ENCODE measurements around the gene AHCYL1.
A peak's percentile ranks its signal among the peaks of the same experiment; 100 is the strongest.

Gene AHCYL1

GRCh38 chr1:110050602-110051261 is 66.2 kb downstream of the AHCYL1 start:
- POLR2A ChIA-PET: interaction anchor here (3.2 kb wide), 1 partner anchor 16 kb away, joined by 15 read pairs; the partner anchor contains the start of gene STRIP1
- TF ChIP-seq CTBP1 (IDR thresholded peaks at IDR 0.05; ENCODE audit: borderline replicate concordance) (no peak), BHLHE40 (IDR thresholded peaks at IDR 0.05; ENCODE audit: borderline replicate concordance) (no peak), FOXK2 (IDR thresholded peaks at IDR 0.05) (no peak), ZNF384 (IDR thresholded peaks at IDR 0.05) (no peak), TARDBP (IDR thresholded peaks at IDR 0.05) (no peak), LEF1 (IDR thresholded peaks at IDR 0.05; ENCODE audit: borderline replicate concordance) (no peak), HDGF (IDR thresholded peaks at IDR 0.05; ENCODE audit: borderline replicate concordance) (no peak), NFRKB (IDR thresholded peaks at IDR 0.05) (no peak), ARNT (IDR thresholded peaks at IDR 0.05) (no peak), SP1 (IDR thresholded peaks at IDR 0.05) (no peak), PKNOX1 (IDR thresholded peaks at IDR 0.05) (no peak), FOXM1 (IDR thresholded peaks at IDR 0.05; ENCODE audit: borderline replicate concordance) (no peak), SUZ12 (IDR thresholded peaks at IDR 0.05) (no peak), FOXA1 (IDR thresholded peaks at IDR 0.05) (no peak), ELF4 (IDR thresholded peaks at IDR 0.05) (no peak), L3MBTL2 (conservative IDR thresholded peaks at IDR 0.05) (no peak)
- no peak for DNase-seq (ENCODE audit: extremely low spot score)
- CTCF ChIA-PET: interaction anchor here (1.0 to 5.2 kb wide), 3 partner anchors 9 to 54 kb away, joined by 4 to 34 read pairs (median 14); no protein-coding TSS in a partner anchor

GRCh38 chr1:110051262-110051648 is 66.7 kb downstream of the AHCYL1 start:
- CTCF ChIA-PET: interaction anchor here (1.0 to 5.2 kb wide), 3 partner anchors 9 to 53 kb away, joined by 4 to 34 read pairs (median 14); no protein-coding TSS in a partner anchor
- TF ChIP-seq CTBP1 (IDR thresholded peaks at IDR 0.05; ENCODE audit: borderline replicate concordance) (no peak), FOXM1 (IDR thresholded peaks at IDR 0.05; ENCODE audit: borderline replicate concordance) (no peak), LEF1 (IDR thresholded peaks at IDR 0.05; ENCODE audit: borderline replicate concordance) (no peak), ELF4 (IDR thresholded peaks at IDR 0.05) (no peak), SUZ12 (IDR thresholded peaks at IDR 0.05) (no peak), HDGF (IDR thresholded peaks at IDR 0.05; ENCODE audit: borderline replicate concordance) (no peak), NFRKB (IDR thresholded peaks at IDR 0.05) (no peak)
- DNase-seq (ENCODE audit: extremely low spot score): no peak
- POLR2A ChIA-PET: interaction anchor here (1.3 to 3.2 kb wide), 2 partner anchors 14 to 16 kb away, joined by 3 to 15 read pairs; partner anchors contain the start of gene STRIP1

- CTCF ChIA-PET: interaction anchor here (0.5 to 5.2 kb wide), 12 partner anchors 9 to 442 kb away, joined by 3 to 34 read pairs (median 4); partner anchors contain the start of gene STRIP1
- peak; percentile 85 for DNase-seq (ENCODE audit: extremely low spot score)
- TF ChIP-seq HDGF (IDR thresholded peaks at IDR 0.05; ENCODE audit: borderline replicate concordance) (0 out of 2 replicates have a peak, but pooled peaks have one; percentile 33), L3MBTL2 (conservative IDR thresholded peaks at IDR 0.05) (no peak)
- POLR2A ChIA-PET: no interaction called here
Observed at GRCh38 chr1:110053552-110054428, 69.2 kb downstream of the AHCYL1 start.

GRCh38 chr1:110055493-110056284 is 71.1 kb downstream of the AHCYL1 start:
- TF ChIP-seq FOXA1 (IDR thresholded peaks at IDR 0.05) (no peak), ARNT (IDR thresholded peaks at IDR 0.05) (no peak), FOXM1 (IDR thresholded peaks at IDR 0.05; ENCODE audit: borderline replicate concordance) (no peak), LEF1 (IDR thresholded peaks at IDR 0.05; ENCODE audit: borderline replicate concordance) (no peak)
- ChIA-PET CTCF (interaction anchor here (0.7 to 5.2 kb wide), 2 partner anchors 31 to 49 kb away, joined by 3 to 34 read pairs; no protein-coding TSS in a partner anchor), POLR2A (interaction anchor here (1.6 kb wide), 1 partner anchor 21 kb away, joined by 6 read pairs; the partner anchor contains the start of gene STRIP1)
- DNase-seq (ENCODE audit: extremely low spot score): no peak

GRCh38 chr1:110056285-110056683 is 71.7 kb downstream of the AHCYL1 start:
- TF ChIP-seq TARDBP (IDR thresholded peaks at IDR 0.05): no peak
- TF ChIP-seq ARNT (IDR thresholded peaks at IDR 0.05): no peak
- no peak for TF ChIP-seq SUZ12 (IDR thresholded peaks at IDR 0.05)
- no peak for TF ChIP-seq FOXK2 (IDR thresholded peaks at IDR 0.05)
- TF ChIP-seq BHLHE40 (IDR thresholded peaks at IDR 0.05; ENCODE audit: borderline replicate concordance): no peak
- no peak for TF ChIP-seq FOXA1 (IDR thresholded peaks at IDR 0.05)
- no peak for TF ChIP-seq PKNOX1 (IDR thresholded peaks at IDR 0.05)
- TF ChIP-seq NFRKB (IDR thresholded peaks at IDR 0.05): no peak
- TF ChIP-seq ELF4 (IDR thresholded peaks at IDR 0.05): no peak
- no peak for TF ChIP-seq L3MBTL2 (conservative IDR thresholded peaks at IDR 0.05)
- TF ChIP-seq HDGF (IDR thresholded peaks at IDR 0.05; ENCODE audit: borderline replicate concordance): no peak
- no peak for DNase-seq (ENCODE audit: extremely low spot score)
- ChIA-PET POLR2A (interaction anchor here (1.6 kb wide), 1 partner anchor 22 kb away, joined by 6 read pairs; the partner anchor contains the start of gene STRIP1), CTCF (interaction anchor here (1.3 kb wide), 1 partner anchor 40 kb away, joined by 3 read pairs; no protein-coding TSS in a partner anchor)

- ChIA-PET CTCF (interaction anchor here (1.3 to 1.5 kb wide), 2 partner anchors 31 to 40 kb away, joined by 3 to 8 read pairs; no protein-coding TSS in a partner anchor), POLR2A (no interaction called here)
- DNase-seq (ENCODE audit: extremely low spot score): no peak
- no peak for TF ChIP-seq ARNT (IDR thresholded peaks at IDR 0.05)
Observed at GRCh38 chr1:110056776-110057175, 72.2 kb downstream of the AHCYL1 start.
